ENCODE results near the gene MANEA. TPM values are rescaled to one million over a fixed set of nuclear protein-coding genes. Genes with fewer than 3 reads are reported as not detected.

MANEA gene
- total RNA-seq, 1 experiment from 2014 or later = 19.2 TPM

DNA sequence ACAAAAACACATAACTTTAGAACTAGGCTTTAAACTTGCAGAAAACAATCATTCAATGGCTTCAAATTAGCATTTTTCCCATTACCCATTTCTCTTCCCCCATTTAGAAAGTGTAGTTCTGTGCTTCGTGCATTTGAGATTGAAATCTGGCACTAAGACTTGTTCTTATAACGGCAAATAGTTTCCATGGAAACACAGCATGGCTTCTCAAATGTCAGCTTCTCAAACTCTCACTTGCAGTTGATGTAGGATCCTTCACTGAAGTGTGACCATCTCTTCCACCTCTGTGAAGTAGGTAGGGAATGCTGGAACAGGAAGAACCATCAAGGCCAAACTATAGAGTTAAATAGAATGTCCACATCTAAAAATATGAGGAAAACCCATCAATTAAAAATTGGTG, 52.2 kb downstream of the MANEA start:
- Histone ChIP-seq H3K4me1 (ENCODE audit: insufficient read depth, low read length, poor library complexity, severe bottlenecking) (no peaks in the 10 kb centered on the region), H3K27me3 (replicated peaks; ENCODE audit: insufficient read depth, low read depth, low read length, poor library complexity) (no peaks in the 10 kb centered on the region), H3K36me3 (ENCODE audit: insufficient read depth, low read length, poor library complexity, severe bottlenecking) (no peaks in the 10 kb centered on the region), H3K27ac (ENCODE audit: low read depth, low read length, poor library complexity, severe bottlenecking) (no peak overlapping the region), H3K9me3 (ENCODE audit: low read depth, low read length, poor library complexity, severe bottlenecking) (no peaks in the 10 kb centered on the region), H3K4me3 (ENCODE audit: low read depth, low read length, poor library complexity, severe bottlenecking) (no peak overlapping the region)
- intact Hi-C loops (cut with micrococcal nuclease; ENCODE audit: unreplicated experiment) = no loop called here
- BruUV-seq (replicated peaks) = no TSS peak
- peak; percentile 3 for DNase-seq (ENCODE audit: low spot score)
- TF ChIP-seq EZH2 (IDR thresholded peaks at IDR 0.05; ENCODE audit: borderline replicate concordance, low read depth, low read length, poor library complexity, severe bottlenecking) = no peak
- TF ChIP-seq, protein P1, sequence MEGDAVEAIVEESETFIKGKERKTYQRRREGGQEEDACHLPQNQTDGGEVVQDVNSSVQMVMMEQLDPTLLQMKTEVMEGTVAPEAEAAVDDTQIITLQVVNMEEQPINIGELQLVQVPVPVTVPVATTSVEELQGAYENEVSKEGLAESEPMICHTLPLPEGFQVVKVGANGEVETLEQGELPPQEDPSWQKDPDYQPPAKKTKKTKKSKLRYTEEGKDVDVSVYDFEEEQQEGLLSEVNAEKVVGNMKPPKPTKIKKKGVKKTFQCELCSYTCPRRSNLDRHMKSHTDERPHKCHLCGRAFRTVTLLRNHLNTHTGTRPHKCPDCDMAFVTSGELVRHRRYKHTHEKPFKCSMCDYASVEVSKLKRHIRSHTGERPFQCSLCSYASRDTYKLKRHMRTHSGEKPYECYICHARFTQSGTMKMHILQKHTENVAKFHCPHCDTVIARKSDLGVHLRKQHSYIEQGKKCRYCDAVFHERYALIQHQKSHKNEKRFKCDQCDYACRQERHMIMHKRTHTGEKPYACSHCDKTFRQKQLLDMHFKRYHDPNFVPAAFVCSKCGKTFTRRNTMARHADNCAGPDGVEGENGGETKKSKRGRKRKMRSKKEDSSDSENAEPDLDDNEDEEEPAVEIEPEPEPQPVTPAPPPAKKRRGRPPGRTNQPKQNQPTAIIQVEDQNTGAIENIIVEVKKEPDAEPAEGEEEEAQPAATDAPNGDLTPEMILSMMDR (conservative IDR thresholded peaks at IDR 0.05; ENCODE audit: low read depth, low read length) = no peak
- CTCF ChIA-PET = no interaction called here
- POLR2A ChIA-PET (ENCODE audit: low non-redundant PET) = no interaction called here

DNA sequence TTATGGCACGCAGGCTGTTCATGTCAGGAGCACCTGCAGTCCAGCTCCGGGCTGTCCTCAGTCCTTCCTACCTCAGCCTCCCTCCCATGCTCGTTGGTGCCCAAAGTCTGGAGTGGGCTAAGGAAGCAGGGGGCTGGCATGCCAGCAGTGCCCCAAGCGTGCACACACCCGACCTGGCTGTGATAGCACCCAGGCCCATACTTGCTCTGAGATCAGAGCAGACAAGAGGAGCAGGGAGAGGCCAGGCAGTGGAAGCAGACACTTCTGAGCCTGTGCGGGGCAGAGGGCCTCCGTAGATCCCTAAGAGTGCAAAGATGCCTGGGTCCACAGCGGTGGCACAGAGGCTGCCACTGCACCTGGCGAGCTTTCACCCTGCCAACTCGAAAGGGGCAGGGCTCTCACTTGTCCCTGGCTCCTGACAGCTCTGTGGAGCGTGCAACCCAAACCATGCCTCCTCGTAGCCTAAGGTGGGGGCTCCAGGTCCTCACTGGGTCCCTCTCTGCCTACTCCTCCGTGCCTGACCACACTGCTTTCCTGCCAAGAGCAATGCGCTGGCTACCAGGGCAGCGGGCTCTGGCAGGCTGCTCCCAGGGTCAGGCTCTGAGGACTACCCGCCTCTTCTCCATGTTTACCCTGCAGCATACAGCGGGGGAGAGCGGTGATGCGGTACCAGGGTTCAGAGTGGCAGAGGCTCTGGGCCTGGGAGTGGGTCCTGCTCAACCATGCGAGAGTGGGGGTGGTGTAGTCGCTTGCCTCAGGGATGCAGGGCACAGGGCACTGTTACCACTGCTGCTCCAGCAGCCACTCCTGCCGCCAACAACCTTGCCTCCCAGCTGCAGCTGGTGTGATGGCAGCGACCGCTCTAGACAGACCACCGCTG, 59.5 kb downstream of the MANEA start:
- no peak for DNase-seq (ENCODE audit: low spot score)
- ChIA-PET POLR2A (ENCODE audit: low non-redundant PET) (no interaction called here), CTCF (no interaction called here)
- Histone ChIP-seq H3K27me3 (replicated peaks; ENCODE audit: insufficient read depth, low read depth, low read length, poor library complexity) (no peaks in the 10 kb centered on the region), H3K27ac (ENCODE audit: low read depth, low read length, poor library complexity, severe bottlenecking) (no peak overlapping the region), H3K4me1 (ENCODE audit: insufficient read depth, low read length, poor library complexity, severe bottlenecking) (no peaks in the 10 kb centered on the region), H3K9me3 (ENCODE audit: low read depth, low read length, poor library complexity, severe bottlenecking) (no peaks in the 10 kb centered on the region), H3K4me3 (ENCODE audit: low read depth, low read length, poor library complexity, severe bottlenecking) (no peak overlapping the region), H3K36me3 (ENCODE audit: insufficient read depth, low read length, poor library complexity, severe bottlenecking) (no peaks in the 10 kb centered on the region)
- no TSS peak for BruUV-seq (replicated peaks)
- no peak for TF ChIP-seq EZH2 (IDR thresholded peaks at IDR 0.05; ENCODE audit: borderline replicate concordance, low read depth, low read length, poor library complexity, severe bottlenecking)
- TF ChIP-seq, protein P1 (conservative IDR thresholded peaks at IDR 0.05; ENCODE audit: low read depth, low read length) = no peak
- intact Hi-C loops (cut with micrococcal nuclease; ENCODE audit: unreplicated experiment) = no loop called here

DNA sequence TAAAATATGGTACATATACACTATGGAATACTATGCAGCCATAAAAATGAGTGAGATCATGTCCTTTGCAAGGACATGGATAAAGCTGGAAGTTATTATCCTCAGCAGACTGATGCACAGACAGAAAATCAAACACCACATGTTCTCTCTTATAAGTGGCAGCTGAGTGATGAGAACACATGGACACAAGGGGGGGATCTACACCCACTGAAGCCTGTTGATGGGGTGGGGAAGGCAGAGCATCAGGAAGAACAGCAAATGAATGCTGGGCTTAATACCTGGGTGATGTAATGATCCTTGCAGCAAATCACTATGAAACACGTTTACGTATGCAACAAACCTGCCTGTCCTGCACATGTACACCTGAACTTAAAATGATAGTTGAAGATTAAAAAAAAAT, 71.3 kb downstream of the MANEA start:
- no peaks in the 10 kb centered on the region for H3K36me3 ChIP-seq (ENCODE audit: insufficient read depth, low read length, poor library complexity, severe bottlenecking)
- no TSS peak for BruUV-seq (replicated peaks)
- no peaks in the 10 kb centered on the region for H3K9me3 ChIP-seq (ENCODE audit: low read depth, low read length, poor library complexity, severe bottlenecking)
- TF ChIP-seq, protein P1 (conservative IDR thresholded peaks at IDR 0.05; ENCODE audit: low read depth, low read length) = 0 out of 2 replicates have a peak, but pooled peaks have one; percentile 13
- no peak for TF ChIP-seq EZH2 (IDR thresholded peaks at IDR 0.05; ENCODE audit: borderline replicate concordance, low read depth, low read length, poor library complexity, severe bottlenecking)
- DNase-seq (ENCODE audit: low spot score) = peak; percentile 4
- H3K27me3 ChIP-seq (replicated peaks; ENCODE audit: insufficient read depth, low read depth, low read length, poor library complexity) = no peaks in the 10 kb centered on the region
- no peak overlapping the region for H3K27ac ChIP-seq (ENCODE audit: low read depth, low read length, poor library complexity, severe bottlenecking)
- H3K4me3 ChIP-seq (ENCODE audit: low read depth, low read length, poor library complexity, severe bottlenecking) = no peak overlapping the region
- intact Hi-C loops (cut with micrococcal nuclease; ENCODE audit: unreplicated experiment) = no loop called here
- ChIA-PET POLR2A (ENCODE audit: low non-redundant PET) (no interaction called here), CTCF (no interaction called here)
- no peaks in the 10 kb centered on the region for H3K4me1 ChIP-seq (ENCODE audit: insufficient read depth, low read length, poor library complexity, severe bottlenecking)
